H9 (cell line): ENCODE results near the gene SLC5A12. TPM values are rescaled to one million over a fixed set of nuclear protein-coding genes. Genes with fewer than 3 reads are reported as not detected.
A peak's percentile ranks its signal among the peaks of the same experiment; 100 is the strongest.

Experiments used
- DNase-seq: peaks from one replicate; pipeline ENCODE4 v3.0.0-alpha.2; 2017
- H2AFZ ChIP-seq: one replicate; pipeline ENCODE4 v1.6.1; 2013; ENCODE audit warnings: mild to moderate bottlenecking, low read length, control low read depth, moderate library complexity
- H2AK5ac ChIP-seq: 2 replicates; pipeline ENCODE4 v1.6.1; 2013; ENCODE audit warnings: low read length, control low read depth, mixed read lengths; ENCODE audit not compliant: insufficient read length
- H2BK120ac ChIP-seq: one replicate; pipeline ENCODE4 v1.6.1; 2013; ENCODE audit warnings: low read depth, mild to moderate bottlenecking, low read length, control low read depth, inconsistent platforms; ENCODE audit not compliant: poor library complexity, severe bottlenecking
- H2BK12ac ChIP-seq: 2 replicates; pipeline ENCODE4 v1.6.1; 2013; ENCODE audit warnings: low read length, control low read depth, mixed read lengths, low read depth; ENCODE audit not compliant: insufficient read length
- H2BK15ac ChIP-seq: 2 replicates; pipeline ENCODE4 v1.6.1; 2013; ENCODE audit warnings: low read depth, low read length, control low read depth
- H2BK20ac ChIP-seq: one replicate; pipeline ENCODE4 v1.6.1; 2013; ENCODE audit warnings: low read depth, mild to moderate bottlenecking, low read length, control low read depth, inconsistent platforms; ENCODE audit not compliant: poor library complexity, severe bottlenecking
- H2BK5ac ChIP-seq: 2 replicates; pipeline ENCODE4 v1.6.1; 2013; ENCODE audit warnings: low read length, control low read depth, mixed read lengths; ENCODE audit not compliant: insufficient read length
- H3K14ac ChIP-seq: 2 replicates; pipeline ENCODE4 v1.6.1; 2013; ENCODE audit warnings: low read length, control low read depth; ENCODE audit not compliant: insufficient read depth
- H3K18ac ChIP-seq: 2 replicates; pipeline ENCODE4 v1.6.1; 2013; ENCODE audit warnings: low read depth, mild to moderate bottlenecking, mixed read lengths, low read length, control low read depth; ENCODE audit not compliant: insufficient read length
- H3K23ac ChIP-seq: 2 replicates; pipeline ENCODE4 v1.6.1; 2013; ENCODE audit warnings: low read length, control low read depth, mixed read lengths, low read depth; ENCODE audit not compliant: insufficient read length
- H3K23me2 ChIP-seq: 2 replicates; pipeline ENCODE4 v1.6.1; 2013; ENCODE audit warnings: low read depth, mild to moderate bottlenecking, mixed read lengths, low read length, control low read depth; ENCODE audit not compliant: insufficient read length, poor library complexity, severe bottlenecking
- H3K27ac ChIP-seq: 2 replicates; pipeline ENCODE4 v1.5.1; 2013; ENCODE audit warnings: low read length, control low read depth, mixed read lengths, low read depth; ENCODE audit not compliant: insufficient read length
- H3K27me3 ChIP-seq: 2 replicates; pipeline ENCODE4 v1.6.1; 2013; ENCODE audit warnings: low read length, control low read depth, inconsistent platforms; ENCODE audit not compliant: insufficient read depth
- H3K4ac ChIP-seq: 2 replicates; pipeline ENCODE4 v1.6.1; 2013; ENCODE audit warnings: low read depth, mild to moderate bottlenecking, control low read depth, inconsistent platforms, low read length, moderate library complexity
- H3K4me1 ChIP-seq: 2 replicates; pipeline ENCODE4 v1.6.1; 2013; ENCODE audit warnings: low read length, control low read depth, inconsistent platforms; ENCODE audit not compliant: insufficient read depth
- H3K4me2 ChIP-seq: 2 replicates; pipeline ENCODE4 v1.6.1; 2013; ENCODE audit warnings: low read length, control low read depth, mixed read lengths; ENCODE audit not compliant: insufficient read length, insufficient read depth
- H3K56ac ChIP-seq: 2 replicates; pipeline ENCODE4 v1.6.1; 2013; ENCODE audit warnings: low read depth, mild to moderate bottlenecking, mixed read lengths, low read length, control low read depth; ENCODE audit not compliant: insufficient read length
- H3K79me1 ChIP-seq: 2 replicates; pipeline ENCODE4 v1.6.1; 2013; ENCODE audit warnings: low read depth, mild to moderate bottlenecking, moderate library complexity, low read length, control low read depth, inconsistent platforms; ENCODE audit not compliant: insufficient read depth, poor library complexity, severe bottlenecking
- H3K79me2 ChIP-seq: 2 replicates; pipeline ENCODE4 v1.6.1; 2013; ENCODE audit warnings: low read length, control low read depth, inconsistent platforms; ENCODE audit not compliant: insufficient read depth
- H3K9ac ChIP-seq: 2 replicates; pipeline ENCODE4 v1.6.1; 2013; ENCODE audit warnings: low read length, control low read depth, mixed read lengths; ENCODE audit not compliant: insufficient read length; ENCODE audit errors: extremely low read depth
- H3K9me3 ChIP-seq: one replicate; pipeline ENCODE4 v1.6.1; 2013; ENCODE audit warnings: low read depth, low read length, inconsistent platforms; ENCODE audit not compliant: control insufficient read depth
- H3T11ph ChIP-seq: one replicate; pipeline ENCODE4 v1.6.1; 2013; ENCODE audit warnings: mild to moderate bottlenecking, low read length, control low read depth, inconsistent platforms
- H4K20me1 ChIP-seq: one replicate; pipeline ENCODE4 v1.6.1; 2013; ENCODE audit not compliant: control insufficient read depth, insufficient read length, insufficient read depth
- H4K5ac ChIP-seq: 2 replicates; pipeline ENCODE4 v1.6.1; 2013; ENCODE audit warnings: low read depth, mild to moderate bottlenecking, mixed read lengths, low read length, control low read depth; ENCODE audit not compliant: insufficient read length
- H4K8ac ChIP-seq: replicated peaks from 2 replicates; pipeline ENCODE4 v1.6.1; 2013; ENCODE audit warnings: low read length, control low read depth, mixed read lengths, low read depth; ENCODE audit not compliant: insufficient read length
- H4K91ac ChIP-seq: 2 replicates; pipeline ENCODE4 v1.6.1; 2013; ENCODE audit warnings: low read depth, mild to moderate bottlenecking, moderate library complexity, mixed read lengths, low read length, control low read depth; ENCODE audit not compliant: insufficient read length
- H3K27ac Mint-ChIP-seq, 3 experiments: 2 replicates in 2 of 3; 3 replicates in 1 of 3; pipeline ENCODE4 v1.8.0; 2020 to 2021; ENCODE audit warnings: mixed read lengths in 3 of 3, mild to moderate bottlenecking in 1 of 3, moderate library complexity in 1 of 3
- H3K27me3 Mint-ChIP-seq: 2 replicates; pipeline ENCODE4 v1.8.0; 2021; ENCODE audit warnings: low read depth, mild to moderate bottlenecking, moderate library complexity, mixed read lengths
- H3K36me3 Mint-ChIP-seq, 3 experiments: 2 replicates in 2 of 3; 3 replicates in 1 of 3; pipeline ENCODE4 v1.8.0; 2020 to 2021; ENCODE audit warnings: low read depth in 3 of 3, mixed read lengths in 3 of 3; ENCODE audit not compliant: insufficient read depth in 1 of 3
- H3K4me1 Mint-ChIP-seq, 2 experiments: 2 replicates each; pipeline ENCODE4 v1.8.0; 2020; ENCODE audit warnings: mixed read lengths in 2 of 2
- H3K4me3 Mint-ChIP-seq, 2 experiments: 2 replicates in 1 of 2; 3 replicates in 1 of 2; pipeline ENCODE4 v1.8.0; 2020 to 2021; ENCODE audit warnings: mild to moderate bottlenecking in 2 of 2, mixed read lengths in 2 of 2, moderate library complexity in 1 of 2
- H3K9me3 Mint-ChIP-seq, 2 experiments: 2 replicates in 1 of 2; 3 replicates in 1 of 2; pipeline ENCODE4 v1.8.0; 2020; ENCODE audit warnings: mild to moderate bottlenecking in 2 of 2, mixed read lengths in 2 of 2, moderate library complexity in 1 of 2
- CTCF ChIP-seq: fragments of 200-600 bp; sonication (generic); conservative IDR thresholded peaks from 3 replicates; pipeline ENCODE4 v1.8.0; 2021; ENCODE audit warnings: antibody characterized with exemption, mild to moderate bottlenecking
- WGBS: extraction: QIAGEN DNeasy Blood & Tissue Kit; methylation state at CpG from one replicate; pipeline ENCODE4 v1.1.7; 2013; ENCODE audit warnings: missing lambda C conversion rate, low lambda C conversion rate, mixed read lengths; ENCODE audit not compliant: insufficient read length; ENCODE audit errors: extremely low coverage; 5-methylcytosine and 5-hydroxymethylcytosine counted together
- total RNA-seq: library from RNA; stranded (reverse); gene quantifications from 2 replicates; pipeline ENCODE4 v1.2.1, GENCODE V29; 2021

The SLC5A12 gene
- total RNA-seq, 1 experiment from 2014 or later: 2.7 TPM

GRCh38 chr11:26764315-26764714 is 42.5 kb upstream of the SLC5A12 start:
- TF ChIP-seq CTCF: no peak
- Histone ChIP-seq H3K27ac (no peak overlapping the region), H3K18ac (no peak overlapping the region), H2AK5ac (no peak overlapping the region), H3K56ac (no peak overlapping the region), H2BK5ac (no peak overlapping the region), H4K5ac (no peak overlapping the region), H3K9ac (no peak overlapping the region), H2BK20ac (no peak overlapping the region), H2BK120ac (no peak overlapping the region), H3K27me3 (no peaks in the 10 kb centered on the region), H3K4ac (no peak overlapping the region), H3T11ph (no peak overlapping the region), H2BK12ac (no peak overlapping the region), H2BK15ac (no peak overlapping the region), H3K9me3 (no peaks in the 10 kb centered on the region), H3K4me1 (0 out of 2 replicates have a peak, but pooled peaks cover 5% of the 10 kb centered on the region), H4K20me1 (no peaks in the 10 kb centered on the region), H3K23me2 (no peaks in the 10 kb centered on the region), H3K4me2 (no peak overlapping the region), H4K91ac (no peak overlapping the region), H3K79me1 (no peaks in the 10 kb centered on the region), H4K8ac (no peak overlapping the region), H3K79me2 (no peaks in the 10 kb centered on the region), H3K14ac (no peak overlapping the region), H2AFZ (no peak overlapping the region), H3K23ac (no peak overlapping the region)
- no CpG with 5 or more reads among the region's 5 CpGs for WGBS
- Mint-ChIP-seq H3K27ac (0 out of 7 replicates have a peak overlapping the region, but pooled peaks of 1 of the 3 experiments have one; percentile 1), H3K36me3 (no peaks in the 10 kb centered on the region; a peak in 1 of 7 replicates), H3K4me1 (peaks cover 17 to 19% of the 10 kb centered on the region in 2 experiments), H3K4me3 (no peak overlapping the region), H3K9me3 (0 out of 5 replicates have a peak, but pooled peaks cover 0 to 1% of the 10 kb centered on the region in 2 experiments), H3K27me3 (no peaks in the 10 kb centered on the region; the same call in 1 of the 2 replicates)
- no peak for DNase-seq
